WTC11 (cell line): ENCODE measurements around the gene STK40. TPM values are rescaled to one million over a fixed set of nuclear protein-coding genes. Genes with fewer than 3 reads are reported as not detected.

Experiments
- ARID4B ChIP-seq: sonication (generic); formaldehyde crosslinking; IDR thresholded peaks from 2 replicates; pipeline ENCODE4 v1.8.0; 2023; ENCODE audit warnings: missing genetic modification reagents, mild to moderate bottlenecking, borderline replicate concordance
- ATF1 ChIP-seq: sonication (generic); formaldehyde crosslinking; IDR thresholded peaks from 2 replicates; pipeline ENCODE4 v1.8.1; 2023; ENCODE audit warnings: mild to moderate bottlenecking, moderate library complexity, missing genetic modification reagents
- CREM ChIP-seq: sonication (generic); formaldehyde crosslinking; IDR thresholded peaks from 2 replicates; pipeline ENCODE4 v1.8.1; 2022; ENCODE audit warnings: mild to moderate bottlenecking, missing genetic modification reagents, moderate library complexity
- ELF4 ChIP-seq: sonication (generic); formaldehyde crosslinking; IDR thresholded peaks from 2 replicates; pipeline ENCODE4 v1.8.1; 2022; ENCODE audit warnings: low read depth, mild to moderate bottlenecking, moderate library complexity, missing genetic modification reagents
- ERG ChIP-seq: fragments of 250-450 bp; sonication (Bioruptor Pico); IDR thresholded peaks from 2 replicates; pipeline ENCODE4 v1.8.0; 2021; ENCODE audit warnings: mild to moderate bottlenecking
- FOXP1 ChIP-seq: sonication (generic); formaldehyde crosslinking; IDR thresholded peaks from 2 replicates; pipeline ENCODE4 v1.8.0; 2022; ENCODE audit warnings: missing genetic modification reagents, mild to moderate bottlenecking, moderate library complexity, borderline replicate concordance
- GABPB1 ChIP-seq: sonication (generic); formaldehyde crosslinking; IDR thresholded peaks from 2 replicates; pipeline ENCODE4 v1.8.1; 2023; ENCODE audit warnings: mild to moderate bottlenecking, missing genetic modification reagents
- IRF2 ChIP-seq: sonication (generic); formaldehyde crosslinking; IDR thresholded peaks from 2 replicates; pipeline ENCODE4 v1.8.0; 2022; ENCODE audit warnings: low read depth, missing genetic modification reagents, borderline replicate concordance
- JAZF1 ChIP-seq: fragments of 250-450 bp; sonication (Bioruptor Pico); IDR thresholded peaks from 2 replicates; pipeline ENCODE4 v1.9.0; 2021; ENCODE audit warnings: moderate library complexity, mild to moderate bottlenecking, inconsistent platforms
- MAX ChIP-seq: sonication (generic); formaldehyde crosslinking; IDR thresholded peaks from 2 replicates; pipeline ENCODE4 v1.8.0; 2022; ENCODE audit warnings: mild to moderate bottlenecking, missing genetic modification reagents
- MXD4 ChIP-seq: fragments of 250-450 bp; sonication (Bioruptor Pico); IDR thresholded peaks from 2 replicates; pipeline ENCODE4 v1.8.0; 2021; ENCODE audit warnings: mild to moderate bottlenecking, moderate library complexity, borderline replicate concordance
- MYBL2 ChIP-seq: sonication (generic); formaldehyde crosslinking; IDR thresholded peaks from 2 replicates; pipeline ENCODE4 v1.8.1; 2023; ENCODE audit warnings: mild to moderate bottlenecking, moderate library complexity, missing genetic modification reagents
- NFATC4 ChIP-seq: fragments of 250-450 bp; sonication (Bioruptor Pico); IDR thresholded peaks from 2 replicates; pipeline ENCODE4 v1.9.0; 2021; ENCODE audit warnings: mild to moderate bottlenecking
- PRDM15 ChIP-seq: sonication (generic); formaldehyde crosslinking; IDR thresholded peaks from 2 replicates; pipeline ENCODE4 v1.8.0; 2022; ENCODE audit warnings: missing genetic modification reagents
- PRRX2 ChIP-seq: fragments of 250-450 bp; sonication (Bioruptor Pico); IDR thresholded peaks from 2 replicates; pipeline ENCODE4 v1.8.0; 2021; ENCODE audit warnings: mild to moderate bottlenecking
- TP53 ChIP-seq: sonication (generic); formaldehyde crosslinking; IDR thresholded peaks from 2 replicates; pipeline ENCODE4 v1.8.1; 2023; ENCODE audit warnings: mild to moderate bottlenecking, missing genetic modification reagents
- USF2 ChIP-seq: sonication (generic); formaldehyde crosslinking; IDR thresholded peaks from 2 replicates; pipeline ENCODE4 v1.8.1; 2023; ENCODE audit warnings: mild to moderate bottlenecking, missing genetic modification reagents, moderate library complexity
- ZMAT4 ChIP-seq: fragments of 250-450 bp; sonication (Bioruptor Pico); IDR thresholded peaks from 2 replicates; pipeline ENCODE4 v1.9.0; 2021; ENCODE audit warnings: mild to moderate bottlenecking
- ZNF263 ChIP-seq: sonication (generic); formaldehyde crosslinking; IDR thresholded peaks from 2 replicates; pipeline ENCODE4 v1.8.1; 2022; ENCODE audit warnings: low read depth, mild to moderate bottlenecking, moderate library complexity, missing genetic modification reagents
- ZNF281 ChIP-seq: sonication (generic); formaldehyde crosslinking; IDR thresholded peaks from 2 replicates; pipeline ENCODE4 v1.8.0; 2023; ENCODE audit warnings: mild to moderate bottlenecking, missing genetic modification reagents
- ZNF416 ChIP-seq: fragments of 250-450 bp; sonication (Bioruptor Pico); IDR thresholded peaks from 2 replicates; pipeline ENCODE4 v1.9.0; 2021; ENCODE audit warnings: mild to moderate bottlenecking, inconsistent platforms
- ZNF425 ChIP-seq: fragments of 250-450 bp; sonication (Bioruptor Pico); conservative IDR thresholded peaks from 2 replicates; pipeline ENCODE4 v1.9.0; 2021; ENCODE audit warnings: mild to moderate bottlenecking
- ZNF512 ChIP-seq: sonication (generic); formaldehyde crosslinking; IDR thresholded peaks from 2 replicates; pipeline ENCODE4 v1.8.1; 2022; ENCODE audit warnings: missing genetic modification reagents, borderline replicate concordance
- total RNA-seq: library from RNA; stranded (reverse); gene quantifications from 3 replicates; pipeline ENCODE4 v1.2.3, GENCODE V29; 2021

Gene STK40
- total RNA-seq, 1 experiment from 2014 or later = 24.7 TPM

GRCh38 chr1:36305915-36306209, 79.9 kb downstream of the STK40 start (continued):
- TF ChIP-seq ZNF425 (CRISPR knock-in tag) (no peak), ZNF512 (CRISPR knock-in tag) (no peak), ZMAT4 (CRISPR knock-in tag) (no peak), ZNF281 (no peak), ATF1 (CRISPR knock-in tag) (no peak), ELF4 (CRISPR knock-in tag) (no peak), MXD4 (CRISPR knock-in tag) (no peak), MAX (no peak), FOXP1 (CRISPR knock-in tag) (no peak), NFATC4 (CRISPR knock-in tag) (peak; percentile 81; the same call in 1 of the 2 replicates), ZNF416 (CRISPR knock-in tag) (no peak; the same call in 1 of the 2 replicates), GABPB1 (CRISPR knock-in tag) (no peak), CREM (CRISPR knock-in tag) (no peak), USF2 (CRISPR knock-in tag) (no peak), PRDM15 (no peak), TP53 (CRISPR knock-in tag) (no peak), JAZF1 (CRISPR knock-in tag) (no peak), ERG (peak; percentile 58; the same call in 1 of the 2 replicates), IRF2 (no peak), ZNF263 (CRISPR knock-in tag) (no peak), ARID4B (CRISPR knock-in tag) (no peak), MYBL2 (no peak), PRRX2 (CRISPR knock-in tag) (0 out of 2 replicates have a peak, but pooled peaks have one; percentile 58)
